AG20443 (cell line): ENCODE data around the gene MPP3.
A peak's percentile ranks its signal among the peaks of the same experiment; 100 is the strongest.
"Not testable (repeated sequence)": the region's sequence is repeated elsewhere in the genome, so short reads cannot be mapped to it uniquely, and the experiment has no call there.

Experiments used
- DNase-seq: peaks from one replicate; pipeline ENCODE4 v3.0.0; 2012; ENCODE audit warnings: low spot score, mixed read lengths

Gene MPP3

DNA sequence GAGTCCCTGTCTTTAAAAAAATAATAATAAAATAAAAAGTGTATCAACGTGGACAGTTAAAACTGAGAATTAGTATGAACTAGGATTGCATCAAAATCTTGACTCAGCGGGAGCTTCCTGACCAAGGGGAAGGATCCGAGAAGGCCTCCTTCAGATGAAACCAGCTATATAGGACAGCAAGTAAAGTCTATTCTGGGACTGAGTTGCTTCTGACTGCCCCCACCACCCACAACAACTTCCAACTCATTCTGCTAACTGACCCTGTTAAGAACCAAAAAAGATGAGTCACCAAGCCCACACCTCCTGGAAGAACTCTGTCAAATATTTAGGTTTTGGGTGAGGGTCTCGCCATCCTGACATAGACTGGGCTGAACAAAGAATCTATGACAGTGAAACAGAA lies 24.9 kb downstream of the MPP3 start:
- DNase-seq: no peak

DNA sequence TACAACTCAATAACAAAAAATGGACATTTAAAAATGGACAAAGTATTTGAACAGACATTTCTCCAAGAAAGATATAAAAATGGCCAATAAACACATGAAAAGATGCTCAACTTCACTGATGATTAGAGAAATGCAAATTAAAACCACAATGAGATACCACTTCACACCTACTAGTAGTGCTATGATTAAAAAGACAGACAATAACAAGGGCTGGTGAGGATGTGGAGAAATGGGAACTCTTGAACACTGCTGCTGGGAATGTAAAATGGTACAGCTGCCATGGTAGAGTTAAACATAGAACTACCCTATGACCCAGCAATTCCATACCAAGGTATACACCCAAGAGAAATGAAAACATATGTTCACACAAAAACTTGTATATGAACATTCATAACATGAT lies 27.8 kb downstream of the MPP3 start:
- DNase-seq: no peak

GRCh38 chr17:43803758-43804157 lies 29.2 kb downstream of the MPP3 start:
- no peak for DNase-seq

DNA sequence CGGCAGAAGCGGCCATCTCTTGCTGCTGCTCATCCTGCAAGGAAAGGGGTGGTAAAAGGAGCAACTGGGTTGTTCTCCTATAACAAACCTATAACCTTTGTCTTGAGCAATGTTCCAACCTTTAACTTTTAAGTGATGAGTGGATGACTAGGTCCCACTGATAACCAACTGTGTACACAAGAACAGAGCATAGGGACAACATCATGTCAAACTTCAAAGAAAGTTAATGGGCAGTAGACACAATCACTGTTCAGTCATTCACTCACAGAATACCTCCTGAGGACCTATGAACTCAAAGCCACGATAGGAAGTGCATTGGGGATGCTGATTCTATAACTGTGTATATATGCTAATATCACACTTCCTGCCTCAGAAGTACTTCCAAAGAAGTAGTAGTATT lies 31.1 kb downstream of the MPP3 start:
- no peak for DNase-seq

GRCh38 chr17:43800736-43801135 lies 32.2 kb downstream of the MPP3 start:
- DNase-seq: no peak

- DNase-seq: no peak
These were observed 33.9 kb downstream of the MPP3 start for GRCh38 chr17:43799047-43799446.

DNA sequence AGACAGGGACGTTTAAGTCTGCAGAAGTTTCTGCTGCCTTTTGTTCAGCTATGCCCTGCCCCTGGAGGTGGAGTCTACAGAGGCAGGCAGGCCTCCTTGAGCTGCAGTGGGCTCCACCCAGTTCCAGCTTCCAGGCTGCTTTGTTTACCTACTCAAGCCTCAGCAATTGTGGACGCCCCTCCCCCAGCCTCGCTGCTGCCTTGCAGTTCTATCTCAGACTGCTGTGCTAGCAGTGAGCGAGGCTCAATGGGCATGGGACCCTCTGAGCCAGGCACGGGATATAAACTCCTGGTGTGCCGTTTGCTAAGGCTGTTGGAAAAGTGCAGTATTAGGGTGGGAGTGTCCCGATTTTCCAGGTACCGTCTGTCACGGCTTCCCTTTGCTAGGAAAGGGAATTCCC lies 34.9 kb downstream of the MPP3 start:
- DNase-seq: not testable (repeated sequence)

DNA sequence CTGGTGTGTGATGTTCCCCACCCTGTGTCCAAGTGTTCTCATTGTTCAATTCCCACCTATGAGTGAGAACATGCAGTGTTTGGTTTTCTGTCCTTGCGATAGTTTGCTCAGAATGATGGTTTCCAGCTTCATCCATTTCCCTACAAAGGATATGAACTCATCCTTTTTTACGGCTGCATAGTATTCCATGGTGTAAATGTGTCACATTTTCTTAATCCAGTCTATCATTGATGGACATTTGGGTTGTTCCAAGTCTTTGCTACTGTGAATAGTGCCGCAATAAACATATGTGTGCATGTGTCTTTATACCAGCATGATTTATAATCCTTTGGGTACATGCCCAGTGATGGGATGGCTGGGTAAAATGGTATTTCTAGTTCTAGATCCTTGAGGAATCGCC lies 40.3 kb downstream of the MPP3 start:
- DNase-seq: not testable (repeated sequence)

- peak; percentile 35 for DNase-seq
These were observed 41.4 kb downstream of the MPP3 start for GRCh38 chr17:43791589-43791988.

GRCh38 chr17:43790311-43790940 lies 42.5 kb downstream of the MPP3 start:
- no peak for DNase-seq

GRCh38 chr17:43789482-43789881 lies 43.5 kb downstream of the MPP3 start:
- DNase-seq: no peak

DNA sequence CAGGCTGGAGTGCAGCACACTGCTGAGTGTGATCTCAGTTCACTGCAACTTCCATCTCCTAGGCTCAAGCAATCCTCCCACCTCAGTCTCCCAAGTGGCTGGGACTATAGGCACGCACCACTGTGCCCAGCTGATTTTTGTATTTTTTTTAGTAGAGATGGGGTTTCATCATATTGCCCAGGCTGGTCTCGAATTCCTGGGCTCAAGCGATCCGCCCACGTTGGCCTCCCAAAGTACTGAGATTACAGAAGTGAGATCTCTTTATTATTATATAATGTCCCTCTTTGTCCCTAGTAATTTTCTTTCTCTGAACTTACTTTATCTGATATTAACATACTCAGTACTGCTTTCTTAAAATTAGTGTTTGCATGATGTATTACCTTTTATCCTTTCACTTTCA lies 44.4 kb downstream of the MPP3 start:
- no peak for DNase-seq

- DNase-seq: no peak
These were observed 45.2 kb downstream of the MPP3 start for GRCh38 chr17:43787728-43788127.

DNA sequence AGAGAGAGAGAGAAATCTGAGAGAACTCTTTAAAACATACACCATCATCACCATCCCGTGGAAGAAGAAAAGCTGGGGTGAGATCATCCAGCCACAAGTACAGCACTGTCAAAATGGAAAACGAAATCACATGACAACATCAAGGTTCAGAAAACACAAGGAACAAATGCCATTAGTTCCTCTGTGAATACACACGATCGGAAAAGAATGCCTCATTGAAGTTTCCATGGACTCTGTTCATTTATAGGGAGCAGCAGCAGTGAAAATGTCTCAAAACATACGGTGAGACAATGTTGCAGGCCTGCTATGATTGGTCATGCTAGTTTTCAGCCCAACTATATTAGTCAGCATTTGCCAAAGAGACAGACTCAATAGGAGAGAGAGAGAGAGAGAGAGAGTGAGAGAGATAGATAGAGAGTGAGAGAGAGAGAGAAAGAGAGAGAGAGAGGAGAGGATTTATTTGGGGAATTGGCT lies 48.3 kb downstream of the MPP3 start:
- peak; percentile 65 for DNase-seq

DNA sequence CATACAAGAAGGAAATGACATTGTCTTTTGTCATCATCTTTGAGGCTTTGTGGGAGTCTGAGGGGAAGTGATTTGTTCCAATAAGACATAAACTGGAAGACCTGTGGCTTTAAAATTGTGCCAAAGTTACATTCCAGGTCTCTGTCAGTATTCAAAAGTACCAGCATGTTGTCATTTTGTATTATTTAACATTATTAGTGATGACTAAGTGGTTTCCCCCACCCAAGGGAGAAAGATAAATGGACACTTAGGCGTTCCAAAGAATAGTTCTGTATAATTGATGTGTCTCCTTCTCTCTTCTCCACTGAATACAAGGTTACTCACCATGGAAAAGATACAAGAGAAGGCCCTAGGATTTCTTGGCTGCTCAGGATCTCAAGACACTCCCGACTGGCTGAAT lies 48.9 kb downstream of the MPP3 start:
- DNase-seq: peak; percentile 31

DNA sequence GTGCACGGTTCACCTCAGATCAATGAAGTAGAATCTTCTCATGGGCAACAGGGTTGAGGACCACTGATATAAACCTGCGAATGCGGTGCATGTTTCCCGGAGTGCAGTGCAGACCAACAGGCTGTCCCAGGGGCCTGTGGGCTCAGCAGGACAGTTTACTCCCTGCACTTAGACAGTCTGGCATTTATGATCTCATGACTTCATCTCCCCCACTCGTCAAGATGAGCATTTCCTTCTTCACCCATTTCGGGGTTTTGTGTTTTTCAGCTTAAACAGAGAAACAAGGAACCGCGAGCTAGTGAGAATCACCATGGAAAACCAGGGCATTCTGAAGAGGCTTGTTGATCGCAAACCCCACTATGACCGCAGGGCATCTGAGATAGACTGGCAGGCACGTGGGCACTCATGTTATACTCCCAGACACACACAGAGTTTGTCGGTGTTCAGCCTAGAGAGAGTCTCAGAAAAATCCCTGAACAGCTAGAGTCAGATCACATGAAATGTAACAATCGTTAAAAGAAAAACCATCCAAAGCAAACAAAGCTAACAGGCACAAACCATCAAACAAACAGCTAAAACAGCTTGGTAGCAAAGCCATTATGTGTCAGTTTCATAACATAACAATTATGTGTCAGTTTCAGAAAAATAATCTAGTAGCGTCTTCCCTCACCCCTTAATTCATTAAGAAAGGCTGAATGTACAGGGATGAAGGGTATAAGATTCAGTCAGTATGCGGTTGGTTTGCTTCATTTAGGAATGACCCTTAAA lies 49.8 kb downstream of the MPP3 start:
- DNase-seq: no peak

DNA sequence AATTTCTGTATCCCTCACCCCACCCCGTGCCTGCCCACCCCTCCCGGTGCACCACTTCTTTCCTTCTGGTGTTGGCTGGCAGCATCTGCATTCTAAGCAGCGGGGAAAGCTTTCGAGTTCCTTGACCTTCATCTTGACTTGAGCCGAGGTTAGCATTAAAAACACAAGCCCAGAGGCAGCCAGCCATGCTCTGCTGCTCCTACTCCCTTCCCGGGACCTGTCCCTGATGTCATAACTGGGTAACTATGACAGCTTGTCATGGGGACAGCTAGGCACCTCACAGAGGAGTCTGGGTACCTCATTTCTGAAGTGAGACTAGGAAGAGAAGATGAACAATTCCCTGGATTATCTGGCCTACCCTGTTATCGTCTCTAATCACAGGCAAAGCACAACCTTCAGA lies 52.8 kb downstream of the MPP3 start, which contains the start of gene CFAP97D1:
Gene CFAP97D1, plus strand, starts transcription at position 301 of the 400 bp plus-strand sequence. Its CDS starts 28 bp downstream, at position 329.
- DNase-seq: no peak

- DNase-seq: peak; percentile 21
These were observed 53.5 kb downstream of the MPP3 start for GRCh38 chr17:43779145-43780125.

DNA sequence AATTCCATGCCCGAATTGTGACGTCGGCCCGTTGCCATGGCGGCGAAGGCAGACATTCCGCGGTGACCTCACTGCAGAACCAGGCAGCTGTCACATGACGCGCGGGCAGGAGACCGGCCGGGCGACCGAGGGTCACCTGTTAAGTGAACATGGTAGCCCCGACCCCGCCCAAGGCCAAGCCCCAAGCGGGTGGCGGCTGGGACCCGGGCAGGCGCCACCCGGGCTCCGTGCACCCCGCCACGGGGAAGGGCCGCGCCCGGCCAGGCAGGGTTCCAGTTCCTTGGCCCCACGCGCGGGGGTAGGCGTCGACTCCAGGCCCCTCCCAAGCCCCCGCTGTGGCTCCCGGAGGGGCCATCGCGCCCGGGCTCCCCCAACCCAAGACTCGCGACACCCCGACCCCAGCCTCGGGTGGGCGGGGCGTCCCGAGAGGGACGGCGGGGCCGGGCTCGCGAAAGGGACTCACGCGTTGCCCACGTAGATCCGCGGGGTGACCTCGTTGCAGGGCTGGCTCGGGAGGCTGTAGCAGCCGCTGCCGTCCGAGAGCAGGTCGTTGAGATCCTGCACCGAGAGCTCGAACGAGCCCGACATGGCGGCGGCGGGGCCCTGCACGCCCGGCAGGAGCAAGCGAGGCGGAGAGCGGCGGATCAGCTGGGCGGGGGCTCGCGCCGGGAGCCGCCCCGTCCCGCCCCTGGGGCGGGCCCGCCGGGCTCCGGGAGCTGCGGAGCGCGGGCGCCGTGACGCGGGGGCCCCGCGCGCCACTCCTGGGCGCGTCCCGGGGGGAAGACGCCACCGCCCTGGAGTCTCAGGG lies 54.4 kb downstream of the MPP3 start, which contains the start of gene DUSP3:
Gene DUSP3, minus strand, starts transcription at position 641 of the 808 bp plus-strand sequence. Its CDS starts 53 bp downstream, at position 588.
- peak; percentile 97 for DNase-seq

- no peak for DNase-seq
These were observed 58.4 kb downstream of the MPP3 start for GRCh38 chr17:43774304-43775250.
